DMS79 treated with DMSO at 0.1 percent for 48 hours (cell line): ENCODE measurements around the gene PLD4.

ENCODE experiments used
- DNase-seq: peaks from one replicate; lab custom pipeline; 2025; lab: John Stamatoyannopoulos, UW

The PLD4 gene

GRCh38 chr14:104974146-104974541 lies 49.5 kb downstream of the PLD4 start:
- no peak for DNase-seq

- no peak for DNase-seq
Measured at GRCh38 chr14:104974665-104975390, 50.1 kb downstream of the PLD4 start.

GRCh38 chr14:104975481-104976197 lies 51.0 kb downstream of the PLD4 start:
- DNase-seq = no peak

GRCh38 chr14:104976198-104977007 lies 51.7 kb downstream of the PLD4 start:
- DNase-seq = peak; percentile 90

GRCh38 chr14:104977008-104977680 lies 52.5 kb downstream of the PLD4 start:
- DNase-seq = no peak

GRCh38 chr14:104977681-104978653 lies 53.3 kb downstream of the PLD4 start, which contains the start of gene AHNAK2:
AHNAK2 (minus strand) TSS chr14:104978374; CDS start chr14:104978237, 137 bp downstream.
- DNase-seq = peak; percentile 66

GRCh38 chr14:104978746-104979691 lies 54.3 kb downstream of the PLD4 start:
- DNase-seq = no peak

- DNase-seq = peak; percentile 21
Measured at GRCh38 chr14:104979758-104980610, 55.3 kb downstream of the PLD4 start.

- no peak for DNase-seq
Measured at GRCh38 chr14:104980611-104981531, 56.2 kb downstream of the PLD4 start.

GRCh38 chr14:104981699-104982541 lies 57.2 kb downstream of the PLD4 start:
- DNase-seq = no peak

GRCh38 chr14:104982548-104983230 lies 58.0 kb downstream of the PLD4 start:
- DNase-seq = no peak
